HG03439 (cell line): ENCODE measurements around the gene ARMC2.
"Not testable (repeated sequence)": the region's sequence is repeated elsewhere in the genome, so short reads cannot be mapped to it uniquely, and the experiment has no call there.

ENCODE experiments used
- ATAC-seq: cut with Tn5 transposase; IDR thresholded peaks from one replicate; pipeline ENCODE4 v1.9.1; 2021; ENCODE audit warnings: mild to moderate bottlenecking, moderate library complexity; ENCODE audit not compliant: unreplicated experiment

Gene ARMC2

GRCh38 chr6:108947114-108947854 lies 99.1 kb downstream of the ARMC2 start:
- ATAC-seq: no peak

GRCh38 chr6:108948181-108948661 lies 100.0 kb downstream of the ARMC2 start:
- ATAC-seq: no peak

GRCh38 chr6:108951351-108951953 lies 103.2 kb downstream of the ARMC2 start:
- no peak for ATAC-seq

GRCh38 chr6:108952776-108953486 lies 104.7 kb downstream of the ARMC2 start:
- no peak for ATAC-seq

- ATAC-seq: no peak
These were observed 105.5 kb downstream of the ARMC2 start for GRCh38 chr6:108953681-108954080.

GRCh38 chr6:108955329-108955949 lies 107.2 kb downstream of the ARMC2 start:
- no peak for ATAC-seq

- no peak for ATAC-seq
These were observed 109.0 kb downstream of the ARMC2 start for GRCh38 chr6:108957221-108957620.

GRCh38 chr6:108958900-108959770 lies 110.9 kb downstream of the ARMC2 start:
- no peak for ATAC-seq

GRCh38 chr6:108959972-108960582 lies 111.9 kb downstream of the ARMC2 start:
- no peak for ATAC-seq

GRCh38 chr6:108960601-108961000 lies 112.4 kb downstream of the ARMC2 start:
- no peak for ATAC-seq

- no peak for ATAC-seq
These were observed 112.9 kb downstream of the ARMC2 start for GRCh38 chr6:108961077-108961476.

GRCh38 chr6:108961985-108962384 lies 113.8 kb downstream of the ARMC2 start:
- no peak for ATAC-seq

GRCh38 chr6:108966251-108966650 lies 118.0 kb downstream of the ARMC2 start:
- no peak for ATAC-seq

- no peak for ATAC-seq
These were observed 118.9 kb downstream of the ARMC2 start for GRCh38 chr6:108966855-108967755.

GRCh38 chr6:108968325-108969316 lies 120.4 kb downstream of the ARMC2 start:
- ATAC-seq: no peak

GRCh38 chr6:108969776-108970175 lies 121.6 kb downstream of the ARMC2 start:
- no peak for ATAC-seq

GRCh38 chr6:108974201-108974600 lies 126.0 kb downstream of the ARMC2 start:
- ATAC-seq: no peak

- not testable (repeated sequence) for ATAC-seq
These were observed 130.4 kb downstream of the ARMC2 start for GRCh38 chr6:108978638-108979037.
